Measurements from ENCODE around the gene UIMC1. TPM values are rescaled to one million over a fixed set of nuclear protein-coding genes. Genes with fewer than 3 reads are reported as not detected.

UIMC1 gene
- total RNA-seq, 1 donor from 2014 or later = 36.1 TPM

DNA sequence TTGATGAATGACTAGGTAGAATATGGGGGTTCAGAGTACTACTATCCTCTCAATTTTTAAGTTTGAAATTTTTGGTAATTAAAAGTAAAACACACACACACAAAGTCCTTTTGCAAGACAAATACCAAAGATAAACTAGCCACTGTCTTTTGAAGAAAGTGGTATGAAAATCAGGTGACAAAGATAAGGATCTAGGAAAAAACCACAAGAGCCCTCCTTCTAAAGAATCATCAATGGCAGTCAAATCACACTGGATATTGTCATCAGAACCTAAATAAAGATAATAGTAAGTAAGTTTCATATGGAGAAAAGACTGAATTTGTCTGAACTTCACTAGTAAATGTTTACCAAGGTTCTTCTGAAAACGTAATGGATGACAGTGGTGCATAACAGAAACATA lies 76.9 kb downstream of the UIMC1 start:
- no peaks in the 10 kb centered on the region for H3K9me3 Mint-ChIP-seq (ENCODE audit: unreplicated experiment)
- H3K4me3 Mint-ChIP-seq (ENCODE audit: unreplicated experiment) = no peak overlapping the region
- TF ChIP-seq EZH2 (IDR thresholded peaks at IDR 0.05; ENCODE audit: insufficient read depth, low read length) = no peak
- TF ChIP-seq, protein P1, sequence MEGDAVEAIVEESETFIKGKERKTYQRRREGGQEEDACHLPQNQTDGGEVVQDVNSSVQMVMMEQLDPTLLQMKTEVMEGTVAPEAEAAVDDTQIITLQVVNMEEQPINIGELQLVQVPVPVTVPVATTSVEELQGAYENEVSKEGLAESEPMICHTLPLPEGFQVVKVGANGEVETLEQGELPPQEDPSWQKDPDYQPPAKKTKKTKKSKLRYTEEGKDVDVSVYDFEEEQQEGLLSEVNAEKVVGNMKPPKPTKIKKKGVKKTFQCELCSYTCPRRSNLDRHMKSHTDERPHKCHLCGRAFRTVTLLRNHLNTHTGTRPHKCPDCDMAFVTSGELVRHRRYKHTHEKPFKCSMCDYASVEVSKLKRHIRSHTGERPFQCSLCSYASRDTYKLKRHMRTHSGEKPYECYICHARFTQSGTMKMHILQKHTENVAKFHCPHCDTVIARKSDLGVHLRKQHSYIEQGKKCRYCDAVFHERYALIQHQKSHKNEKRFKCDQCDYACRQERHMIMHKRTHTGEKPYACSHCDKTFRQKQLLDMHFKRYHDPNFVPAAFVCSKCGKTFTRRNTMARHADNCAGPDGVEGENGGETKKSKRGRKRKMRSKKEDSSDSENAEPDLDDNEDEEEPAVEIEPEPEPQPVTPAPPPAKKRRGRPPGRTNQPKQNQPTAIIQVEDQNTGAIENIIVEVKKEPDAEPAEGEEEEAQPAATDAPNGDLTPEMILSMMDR (IDR thresholded peaks at IDR 0.05; ENCODE audit: insufficient read depth, low read depth, low read length) = no peak
- H3K4me3 ChIP-seq (ENCODE audit: insufficient read depth, low read depth, low read length) = no peak overlapping the region
- no peak overlapping the region for H3K27ac Mint-ChIP-seq (ENCODE audit: unreplicated experiment)
- no peak for FAIRE-seq
- no peaks in the 10 kb centered on the region for H3K79me2 ChIP-seq (ENCODE audit: insufficient read depth, low read length)
- no peak overlapping the region for H3K27ac ChIP-seq (ENCODE audit: low read depth, low read length)
- H3K9me3 ChIP-seq (ENCODE audit: insufficient read depth, low read depth, low read length) = no peaks in the 10 kb centered on the region
- H2AFZ ChIP-seq (ENCODE audit: low read depth, low read length) = no peak overlapping the region
- DNase-seq (ENCODE audit: low read depth) = no peak
- H3K27me3 ChIP-seq (ENCODE audit: insufficient read depth, low read length) = no peaks in the 10 kb centered on the region
- H4K20me1 ChIP-seq (ENCODE audit: insufficient read depth, low read length) = peaks cover 10% of the 10 kb centered on the region
- H3K4me1 Mint-ChIP-seq (ENCODE audit: low read depth, unreplicated experiment) = no peaks in the 10 kb centered on the region
- H3K36me3 Mint-ChIP-seq (ENCODE audit: low read depth, unreplicated experiment) = peaks cover 5% of the 10 kb centered on the region
- no peaks in the 10 kb centered on the region for H3K4me1 ChIP-seq (ENCODE audit: insufficient read depth, low read length)
- no peak overlapping the region for H3K4me2 ChIP-seq (ENCODE audit: low read length)
- H3K27me3 Mint-ChIP-seq (ENCODE audit: low read depth, unreplicated experiment) = no peaks in the 10 kb centered on the region
- H3K9ac ChIP-seq (ENCODE audit: low read length) = no peak overlapping the region
- peaks cover 2% of the 10 kb centered on the region for H3K36me3 ChIP-seq (ENCODE audit: insufficient read depth, low read length)

- no peak overlapping the region for H3K4me3 ChIP-seq (ENCODE audit: insufficient read depth, low read depth, low read length)
- Mint-ChIP-seq H3K36me3 (ENCODE audit: low read depth, unreplicated experiment) (peaks cover 6% of the 10 kb centered on the region), H3K27ac (ENCODE audit: unreplicated experiment) (no peak overlapping the region), H3K4me1 (ENCODE audit: low read depth, unreplicated experiment) (no peaks in the 10 kb centered on the region), H3K4me3 (ENCODE audit: unreplicated experiment) (no peak overlapping the region), H3K9me3 (ENCODE audit: unreplicated experiment) (no peaks in the 10 kb centered on the region), H3K27me3 (ENCODE audit: low read depth, unreplicated experiment) (no peaks in the 10 kb centered on the region)
- no peaks in the 10 kb centered on the region for H3K79me2 ChIP-seq (ENCODE audit: insufficient read depth, low read length)
- no peaks in the 10 kb centered on the region for H3K4me1 ChIP-seq (ENCODE audit: insufficient read depth, low read length)
- H3K9me3 ChIP-seq (ENCODE audit: insufficient read depth, low read depth, low read length) = no peaks in the 10 kb centered on the region
- no peak for DNase-seq (ENCODE audit: low read depth)
- H3K27ac ChIP-seq (ENCODE audit: low read depth, low read length) = no peak overlapping the region
- H3K27me3 ChIP-seq (ENCODE audit: insufficient read depth, low read length) = no peaks in the 10 kb centered on the region
- no peak overlapping the region for H3K9ac ChIP-seq (ENCODE audit: low read length)
- no peak for FAIRE-seq
- peaks cover 13% of the 10 kb centered on the region for H4K20me1 ChIP-seq (ENCODE audit: insufficient read depth, low read length)
- TF ChIP-seq, protein P1 (IDR thresholded peaks at IDR 0.05; ENCODE audit: insufficient read depth, low read depth, low read length) = no peak
- TF ChIP-seq EZH2 (IDR thresholded peaks at IDR 0.05; ENCODE audit: insufficient read depth, low read length) = no peak
- peaks cover 2% of the 10 kb centered on the region for H3K36me3 ChIP-seq (ENCODE audit: insufficient read depth, low read length)
- H2AFZ ChIP-seq (ENCODE audit: low read depth, low read length) = no peak overlapping the region
- no peak overlapping the region for H3K4me2 ChIP-seq (ENCODE audit: low read length)
Observed at GRCh38 chr5:176927562-176927961, 79.0 kb downstream of the UIMC1 start.

- no peak for FAIRE-seq
- no peaks in the 10 kb centered on the region for H3K9me3 Mint-ChIP-seq (ENCODE audit: unreplicated experiment)
- peaks cover 7% of the 10 kb centered on the region for H3K4me1 Mint-ChIP-seq (ENCODE audit: low read depth, unreplicated experiment)
- H3K4me2 ChIP-seq (ENCODE audit: low read length) = no peak overlapping the region
- H3K27me3 ChIP-seq (ENCODE audit: insufficient read depth, low read length) = no peaks in the 10 kb centered on the region
- H3K4me3 ChIP-seq (ENCODE audit: insufficient read depth, low read depth, low read length) = no peak overlapping the region
- H3K9me3 ChIP-seq (ENCODE audit: insufficient read depth, low read depth, low read length) = no peaks in the 10 kb centered on the region
- H3K27ac Mint-ChIP-seq (ENCODE audit: unreplicated experiment) = no peak overlapping the region
- H3K9ac ChIP-seq (ENCODE audit: low read length) = no peak overlapping the region
- H3K36me3 Mint-ChIP-seq (ENCODE audit: low read depth, unreplicated experiment) = peaks cover 7% of the 10 kb centered on the region
- TF ChIP-seq, protein P1 (IDR thresholded peaks at IDR 0.05; ENCODE audit: insufficient read depth, low read depth, low read length) = no peak
- no peak for TF ChIP-seq EZH2 (IDR thresholded peaks at IDR 0.05; ENCODE audit: insufficient read depth, low read length)
- H3K27me3 Mint-ChIP-seq (ENCODE audit: low read depth, unreplicated experiment) = no peaks in the 10 kb centered on the region
- H3K79me2 ChIP-seq (ENCODE audit: insufficient read depth, low read length) = no peaks in the 10 kb centered on the region
- no peak overlapping the region for H2AFZ ChIP-seq (ENCODE audit: low read depth, low read length)
- no peaks in the 10 kb centered on the region for H3K36me3 ChIP-seq (ENCODE audit: insufficient read depth, low read length)
- no peak for DNase-seq (ENCODE audit: low read depth)
- no peak overlapping the region for H3K27ac ChIP-seq (ENCODE audit: low read depth, low read length)
- H3K4me1 ChIP-seq (ENCODE audit: insufficient read depth, low read length) = no peaks in the 10 kb centered on the region
- H3K4me3 Mint-ChIP-seq (ENCODE audit: unreplicated experiment) = no peak overlapping the region
- H4K20me1 ChIP-seq (ENCODE audit: insufficient read depth, low read length) = peaks cover 31% of the 10 kb centered on the region
Observed at GRCh38 chr5:176922817-176923216, 83.8 kb downstream of the UIMC1 start.
